Neuronal stem cell (in vitro differentiated cells): Measurements from ENCODE around the gene SMAD6.

Source experiments
- DNase-seq: peaks from one replicate; pipeline ENCODE4 v3.0.0-alpha.2; 2013; ENCODE audit warnings: low spot score
- H2AFZ ChIP-seq: one replicate; pipeline ENCODE4 v1.6.1; 2013; ENCODE audit warnings: mild to moderate bottlenecking, low read length, inconsistent platforms
- H2AK5ac ChIP-seq: 2 replicates; pipeline ENCODE4 v1.6.1; 2013; ENCODE audit warnings: low read depth, mild to moderate bottlenecking, inconsistent platforms, low read length, moderate library complexity, mixed read lengths
- H2BK120ac ChIP-seq: 2 replicates; pipeline ENCODE4 v1.6.1; 2013; ENCODE audit warnings: low read depth, mild to moderate bottlenecking, inconsistent platforms, low read length, moderate library complexity, mixed read lengths
- H2BK12ac ChIP-seq: one replicate; pipeline ENCODE4 v1.6.1; 2013; ENCODE audit warnings: low read length, inconsistent platforms
- H2BK15ac ChIP-seq: 2 replicates; pipeline ENCODE4 v1.6.1; 2013; ENCODE audit warnings: mild to moderate bottlenecking, low read length, inconsistent platforms, mixed read lengths
- H2BK5ac ChIP-seq: one replicate; pipeline ENCODE4 v1.6.1; 2013; ENCODE audit warnings: inconsistent platforms, mild to moderate bottlenecking, low read length, moderate library complexity
- H3K14ac ChIP-seq: one replicate; pipeline ENCODE4 v1.6.1; 2013; ENCODE audit warnings: low read length, inconsistent platforms
- H3K18ac ChIP-seq: 2 replicates; pipeline ENCODE4 v1.6.1; 2013; ENCODE audit warnings: low read length, inconsistent platforms
- H3K23ac ChIP-seq: 2 replicates; pipeline ENCODE4 v1.6.1; 2013; ENCODE audit warnings: low read depth, mild to moderate bottlenecking, mixed read lengths, low read length, inconsistent platforms; ENCODE audit not compliant: poor library complexity
- H3K27ac ChIP-seq: replicated peaks from 3 replicates; pipeline ENCODE4 v1.5.1; 2013; ENCODE audit warnings: low read length, inconsistent platforms
- H3K27me3 ChIP-seq, 3 experiments: 2 replicates each; pipeline ENCODE4 v1.6.1; 2013; ENCODE audit warnings: low read length in 3 of 3, mild to moderate bottlenecking in 2 of 3, inconsistent platforms in 1 of 3, low read depth in 1 of 3, mixed read lengths in 1 of 3, moderate library complexity in 1 of 3; ENCODE audit not compliant: control insufficient read depth in 3 of 3, insufficient read depth in 3 of 3
- H3K36me3 ChIP-seq, 2 donors: replicated peaks in 1 of 2; 2 replicates each; pipeline ENCODE4 v1.6.1; 2013; ENCODE audit warnings: low read length in 2 of 2; ENCODE audit not compliant: control insufficient read depth in 2 of 2, insufficient read depth in 2 of 2
- H3K4ac ChIP-seq: 2 replicates; pipeline ENCODE4 v1.6.1; 2013; ENCODE audit warnings: inconsistent platforms, mild to moderate bottlenecking, low read length, moderate library complexity
- H3K4me1 ChIP-seq, 2 donors: 1 replicate in 1 of 2; 2 replicates in 1 of 2; pipeline ENCODE4 v1.6.1; 2013; ENCODE audit warnings: low read length in 2 of 2, low read depth in 1 of 2; ENCODE audit not compliant: control insufficient read depth in 2 of 2, insufficient read depth in 1 of 2
- H3K4me2 ChIP-seq: one replicate; pipeline ENCODE4 v1.6.1; 2013; ENCODE audit warnings: mild to moderate bottlenecking, low read length, inconsistent platforms; ENCODE audit not compliant: insufficient read depth, poor library complexity, severe bottlenecking
- H3K4me3 ChIP-seq, 2 donors: 2 replicates each; pipeline ENCODE4 v1.5.1; 2013; ENCODE audit warnings: low read length in 2 of 2, mild to moderate bottlenecking in 2 of 2, inconsistent platforms in 1 of 2, moderate library complexity in 1 of 2
- H3K79me1 ChIP-seq: one replicate; pipeline ENCODE4 v1.6.1; 2013; ENCODE audit warnings: low read depth, mild to moderate bottlenecking, inconsistent platforms, low read length, moderate library complexity
- H3K9ac ChIP-seq: one replicate; pipeline ENCODE4 v1.6.1; 2013; ENCODE audit warnings: mild to moderate bottlenecking, low read depth, low read length, inconsistent platforms; ENCODE audit not compliant: poor library complexity
- H3K9me3 ChIP-seq, 2 donors: replicated peaks in 1 of 2; 2 replicates each; pipeline versions ENCODE3 to v1.6.1; 2013; ENCODE audit warnings: low read length in 2 of 2, mild to moderate bottlenecking in 2 of 2, inconsistent platforms in 1 of 2, low read depth in 1 of 2, mixed read lengths in 1 of 2, moderate library complexity in 1 of 2; ENCODE audit not compliant: control insufficient read depth in 2 of 2, insufficient read depth in 1 of 2
- H4K8ac ChIP-seq: one replicate; pipeline ENCODE4 v1.6.1; 2013; ENCODE audit warnings: low read depth, mild to moderate bottlenecking, inconsistent platforms, low read length, moderate library complexity
- H4K91ac ChIP-seq: one replicate; pipeline ENCODE4 v1.6.1; 2013; ENCODE audit warnings: low read length, low read depth, mild to moderate bottlenecking, inconsistent platforms; ENCODE audit not compliant: poor library complexity
- WGBS, 2 donors: extraction: QIAGEN DNeasy Blood & Tissue Kit; methylation state at CpG; one replicate each; pipeline ENCODE4 v1.1.7; 2013; ENCODE audit warnings: missing lambda C conversion rate in 2 of 2, mixed read lengths in 1 of 2; ENCODE audit not compliant: insufficient read length in 2 of 2, insufficient replicate concordance in 1 of 2; ENCODE audit errors: extremely low coverage in 2 of 2; 5-methylcytosine and 5-hydroxymethylcytosine counted together

Gene SMAD6

GRCh38 chr15:66831801-66832390 lies 129.9 kb downstream of the SMAD6 start:
- no peak overlapping the region for H2BK120ac ChIP-seq
- peak overlapping the region; percentile 52 for H2BK12ac ChIP-seq
- H3K4me1 ChIP-seq, result peaks cover 0 to 16% of the 10 kb centered on the region in 2 donors
- H3K14ac ChIP-seq, result no peak overlapping the region
- H4K91ac ChIP-seq, result peak overlapping the region; percentile 76
- H3K27me3 ChIP-seq, result peaks cover 0 to 7% (median 0%) of the 10 kb centered on the region in 3 experiments
- no peak for DNase-seq
- peak overlapping the region; percentile 76 for H3K4ac ChIP-seq
- H3K4me2 ChIP-seq, result no peak overlapping the region
- H2AFZ ChIP-seq, result no peak overlapping the region
- H2BK15ac ChIP-seq, result peak overlapping the region; percentile 30
- no peaks in the 10 kb centered on the region for H3K9me3 ChIP-seq
- H3K9ac ChIP-seq, result peak overlapping the region; percentile 37
- H3K79me1 ChIP-seq, result no peaks in the 10 kb centered on the region
- no peak overlapping the region for H3K27ac ChIP-seq
- peak overlapping the region; percentile 95 for H4K8ac ChIP-seq
- no peaks in the 10 kb centered on the region for H3K36me3 ChIP-seq
- H3K4me3 ChIP-seq, result peak overlapping the region in 1 of 2 donors; percentile 3
- H3K18ac ChIP-seq, result peak overlapping the region; percentile 53
- no peak overlapping the region for H2AK5ac ChIP-seq
- no peak overlapping the region for H2BK5ac ChIP-seq
- H3K23ac ChIP-seq, result peak overlapping the region; percentile 73
- 100% methylated on average over 1 of the region's 14 CpGs; no CpG with 5 or more reads in 1 of the 2 donors for WGBS, 2 donors
